HEK293 (cell line): ENCODE measurements around the gene CD2AP.

Source experiments
- CTCF ChIP-seq: fragments of 450-650 bp; formaldehyde crosslinking; IDR thresholded peaks from 2 replicates; pipeline ENCODE4 v1.5.1; 2016; ENCODE audit warnings: missing biosample characterization, missing genetic modification characterization
- PRDM10 ChIP-seq: fragments of 450-650 bp; formaldehyde crosslinking; IDR thresholded peaks from 2 replicates; pipeline ENCODE4 v1.5.1; 2016; ENCODE audit warnings: missing biosample characterization, missing genetic modification characterization
- TCF7L2 ChIP-seq: IDR thresholded peaks from 2 replicates; pipeline ENCODE4 v1.6.1; 2011; ENCODE audit warnings: low read depth, mild to moderate bottlenecking, inconsistent platforms, low read length, moderate library complexity, borderline replicate concordance

GRCh38 chr6:47630587-47630986, 153.0 kb downstream of the CD2AP start:
- no peak for TF ChIP-seq PRDM10 (tag by site-specific recombination)
- no peak for TF ChIP-seq CTCF (tag by site-specific recombination)
- no peak for TF ChIP-seq TCF7L2
